ENCODE measurements around the gene ZNF862. TPM values are rescaled to one million over a fixed set of nuclear protein-coding genes. Genes with fewer than 3 reads are reported as not detected.

Gene ZNF862
- polyA plus RNA-seq, 3 donors: 1.3 to 18.4 (median 2.7) TPM

DNA sequence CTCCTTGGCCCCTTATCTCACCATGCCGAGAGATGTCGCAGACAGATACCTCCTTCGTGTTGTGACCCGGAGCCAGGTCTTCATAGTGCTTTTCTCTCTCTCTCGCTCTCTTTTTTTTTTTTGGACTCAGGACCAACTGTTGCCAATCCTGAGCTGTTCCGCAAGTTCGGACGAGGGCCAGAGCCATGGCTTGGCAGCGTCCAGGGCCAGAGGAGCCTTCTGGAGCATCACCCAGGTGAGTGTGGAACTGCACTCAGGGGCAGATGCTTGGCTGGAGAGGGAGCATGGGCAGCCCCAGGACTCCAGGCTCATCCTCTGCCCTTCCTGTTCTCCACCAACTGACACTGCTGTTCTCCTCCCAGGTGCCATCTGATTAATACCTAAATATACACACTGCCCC lies 7.8 kb downstream of the ZNF862 start:
- Histone ChIP-seq H3K79me2 (ENCODE audit: insufficient read depth, low read length) (no peaks in the 10 kb centered on the region), H3K4me2 (replicated peaks; ENCODE audit: extremely low read depth, low read length, poor library complexity, severe bottlenecking) (no peak overlapping the region), H3K27me3 (ENCODE audit: control insufficient read depth in 2 of 2, insufficient read depth in 2 of 2, low read length in 2 of 2) (no peaks in the 10 kb centered on the region), H3K4me3 (replicated peaks in 1 of 3; ENCODE audit: low read depth in 2 of 3, low read length in 3 of 3) (no peak overlapping the region), H3K27ac (ENCODE audit: low read depth in 1 of 2, low read length in 2 of 2) (no peak overlapping the region), H2AFZ (ENCODE audit: insufficient read depth, low read depth, low read length, poor library complexity, severe bottlenecking) (no peak overlapping the region), H4K20me1 (ENCODE audit: insufficient read depth, low read length) (peaks cover 4% of the 10 kb centered on the region), H3K4me1 (ENCODE audit: control insufficient read depth in 1 of 2, insufficient read depth in 2 of 2, low read length in 2 of 2) (peaks cover 12 to 16% of the 10 kb centered on the region in 2 donors), H3K36me3 (replicated peaks in 1 of 2; ENCODE audit: control insufficient read depth in 1 of 2, insufficient read depth in 2 of 2, low read length in 2 of 2) (peaks cover 9 to 20% of the 10 kb centered on the region in 2 donors), H3K9ac (ENCODE audit: insufficient read depth, low read length, poor library complexity, severe bottlenecking) (no peak overlapping the region), H3K9me3 (replicated peaks in 1 of 2; ENCODE audit: control insufficient read depth in 1 of 2, insufficient read depth in 1 of 2, low read length in 2 of 2) (no peaks in the 10 kb centered on the region)
- Mint-ChIP-seq H3K4me1 (peaks cover 20% of the 10 kb centered on the region), H3K36me3 (peaks cover 19 to 24% of the 10 kb centered on the region in 2 donors), H3K9me3 (no peaks in the 10 kb centered on the region), H3K4me3 (no peak overlapping the region), H3K27ac (peak overlapping the region in 1 of 7 donors; percentile 21), H3K27me3 (ENCODE audit: low read depth in 3 of 3) (peaks cover 0 to 2% (median 0%) of the 10 kb centered on the region in 3 donors)
- intact Hi-C loops (cut with micrococcal nuclease): no loop called here
- TF ChIP-seq CTCF (IDR thresholded peaks at IDR 0.05): no peak
- DNase-seq: no peak
- 100% methylated on average over 4 of the region's 9 CpGs for WGBS (ENCODE audit: insufficient coverage)

DNA sequence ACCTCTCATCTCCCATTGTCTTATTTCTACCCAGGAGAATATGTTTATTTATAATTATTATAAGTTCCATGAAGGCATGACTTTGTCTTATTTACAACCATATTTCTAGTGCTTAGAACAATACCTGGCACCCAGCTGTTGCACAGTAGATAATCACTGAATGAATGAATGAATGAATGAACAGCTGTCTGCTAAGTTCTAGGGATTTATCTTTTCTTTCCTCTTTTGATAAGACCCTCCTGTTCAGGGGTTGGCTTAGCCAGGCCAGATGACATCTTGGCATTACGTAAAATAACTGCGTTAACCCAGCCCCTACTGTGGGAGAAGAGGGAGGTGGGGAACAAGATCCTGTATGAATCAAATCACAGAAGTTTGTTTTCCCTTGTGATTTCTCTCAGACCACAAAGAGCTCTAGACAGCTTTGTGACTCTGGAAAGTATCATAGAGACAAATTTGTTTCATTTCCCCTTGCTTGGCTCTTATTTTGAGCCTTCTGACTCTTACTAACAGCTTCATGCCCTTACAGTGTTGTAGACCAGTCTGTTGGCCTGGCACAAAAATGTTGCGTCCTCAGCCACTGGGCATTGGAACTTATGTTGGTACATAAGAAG lies 8.4 kb downstream of the ZNF862 start:
- 57% methylated on average over 1 of the region's 3 CpGs for WGBS (ENCODE audit: insufficient coverage)
- no peak for TF ChIP-seq CTCF (IDR thresholded peaks at IDR 0.05)

More for the DNA sequence above, 8.4 kb downstream of the ZNF862 start:
- H3K27ac Mint-ChIP-seq: no peak overlapping the region
- H3K36me3 ChIP-seq (replicated peaks in 1 of 2; ENCODE audit: control insufficient read depth in 1 of 2, insufficient read depth in 2 of 2, low read length in 2 of 2): peaks cover 9 to 20% of the 10 kb centered on the region in 2 donors
- H3K9me3 ChIP-seq (replicated peaks in 1 of 2; ENCODE audit: control insufficient read depth in 1 of 2, insufficient read depth in 1 of 2, low read length in 2 of 2): no peaks in the 10 kb centered on the region
- H3K9me3 Mint-ChIP-seq: no peaks in the 10 kb centered on the region
- peaks cover 19 to 24% of the 10 kb centered on the region in 2 donors for H3K36me3 Mint-ChIP-seq
- peaks cover 20% of the 10 kb centered on the region for H3K4me1 Mint-ChIP-seq
- peaks cover 0 to 2% (median 0%) of the 10 kb centered on the region in 3 donors for H3K27me3 Mint-ChIP-seq (ENCODE audit: low read depth in 3 of 3)
- no peak overlapping the region for H3K27ac ChIP-seq (ENCODE audit: low read depth in 1 of 2, low read length in 2 of 2)
- intact Hi-C loops (cut with micrococcal nuclease): no loop called here
- no peaks in the 10 kb centered on the region for H3K27me3 ChIP-seq (ENCODE audit: control insufficient read depth in 2 of 2, insufficient read depth in 2 of 2, low read length in 2 of 2)
- no peaks in the 10 kb centered on the region for H3K79me2 ChIP-seq (ENCODE audit: insufficient read depth, low read length)
- DNase-seq: no peak
- H4K20me1 ChIP-seq (ENCODE audit: insufficient read depth, low read length): peaks cover 4% of the 10 kb centered on the region
- no peak overlapping the region for H3K4me3 Mint-ChIP-seq
- H2AFZ ChIP-seq (ENCODE audit: insufficient read depth, low read depth, low read length, poor library complexity, severe bottlenecking): no peak overlapping the region
- H3K4me3 ChIP-seq (replicated peaks in 1 of 3; ENCODE audit: low read depth in 2 of 3, low read length in 3 of 3): no peak overlapping the region
- peaks cover 12 to 16% of the 10 kb centered on the region in 2 donors for H3K4me1 ChIP-seq (ENCODE audit: control insufficient read depth in 1 of 2, insufficient read depth in 2 of 2, low read length in 2 of 2)
- H3K4me2 ChIP-seq (replicated peaks; ENCODE audit: extremely low read depth, low read length, poor library complexity, severe bottlenecking): no peak overlapping the region
- no peak overlapping the region for H3K9ac ChIP-seq (ENCODE audit: insufficient read depth, low read length, poor library complexity, severe bottlenecking)

All from CD14-positive monocyte (primary cell).